HUES6 (cell line): ENCODE data around the gene KRT4.

Source experiments
- H3K27ac ChIP-seq: 2 replicates; pipeline ENCODE4 v1.7.0; 2013; ENCODE audit warnings: low read depth, mild to moderate bottlenecking, low read length, inconsistent platforms
- H3K27me3 ChIP-seq: 2 replicates; pipeline ENCODE4 v1.6.1; 2013; ENCODE audit warnings: low read length; ENCODE audit not compliant: control insufficient read depth, insufficient read depth
- H3K36me3 ChIP-seq: 2 replicates; pipeline ENCODE4 v1.6.1; 2013; ENCODE audit warnings: low read length; ENCODE audit not compliant: control insufficient read depth, insufficient read depth
- H3K4me1 ChIP-seq: 2 replicates; pipeline ENCODE4 v1.6.1; 2013; ENCODE audit warnings: low read length; ENCODE audit not compliant: control insufficient read depth, insufficient read depth
- H3K4me3 ChIP-seq: 2 replicates; pipeline ENCODE4 v1.5.1; 2013; ENCODE audit warnings: low read depth, low read length
- H3K9ac ChIP-seq: one replicate; pipeline ENCODE4 v1.6.1; 2013; ENCODE audit warnings: mild to moderate bottlenecking, low read length
- H3K9me3 ChIP-seq: 2 replicates; pipeline ENCODE4 v1.6.1; 2013; ENCODE audit warnings: low read depth, low read length; ENCODE audit not compliant: control insufficient read depth, insufficient read depth

KRT4 gene

DNA sequence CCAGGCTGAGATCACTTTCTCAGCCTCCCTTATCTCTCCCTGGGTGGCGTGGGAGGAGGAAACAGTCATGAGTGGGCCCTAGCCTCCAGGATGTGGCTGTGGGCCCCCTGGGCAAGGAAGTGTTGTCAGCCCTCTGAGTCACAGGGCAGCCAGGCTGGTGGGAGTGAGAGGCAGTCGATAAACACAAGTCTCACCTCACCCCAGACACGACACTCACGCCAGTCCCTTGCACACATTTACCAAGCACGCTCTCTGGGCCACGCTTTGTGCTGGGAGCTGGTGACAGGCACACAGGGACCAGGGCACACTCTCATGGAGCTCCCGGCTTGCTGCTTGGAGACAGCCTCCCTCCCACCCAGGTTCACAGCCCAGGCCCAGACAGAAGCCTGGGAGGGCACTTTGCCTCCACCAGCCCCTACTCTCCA is 22.1 kb upstream of the KRT4 start:
- peaks cover 3% of the 10 kb centered on the region; the same call in 1 of the 2 replicates for H3K27me3 ChIP-seq
- no peaks in the 10 kb centered on the region for H3K4me1 ChIP-seq
- H3K9me3 ChIP-seq = no peaks in the 10 kb centered on the region
- H3K27ac ChIP-seq = no peak overlapping the region
- no peaks in the 10 kb centered on the region for H3K36me3 ChIP-seq
- H3K4me3 ChIP-seq = no peak overlapping the region
- H3K9ac ChIP-seq = no peak overlapping the region

GRCh38 chr12:52835271-52836041 is 21.5 kb upstream of the KRT4 start:
- peaks cover 3% of the 10 kb centered on the region; the same call in 1 of the 2 replicates for H3K27me3 ChIP-seq
- no peak overlapping the region for H3K9ac ChIP-seq
- H3K4me3 ChIP-seq = no peak overlapping the region
- H3K9me3 ChIP-seq = no peaks in the 10 kb centered on the region
- H3K4me1 ChIP-seq = no peaks in the 10 kb centered on the region
- H3K36me3 ChIP-seq = no peaks in the 10 kb centered on the region
- H3K27ac ChIP-seq = no peak overlapping the region

GRCh38 chr12:52834727-52835001 is 20.7 kb upstream of the KRT4 start:
- Histone ChIP-seq H3K9me3 (no peaks in the 10 kb centered on the region), H3K27ac (no peak overlapping the region), H3K27me3 (peaks cover 3% of the 10 kb centered on the region; the same call in 1 of the 2 replicates), H3K4me3 (no peak overlapping the region), H3K36me3 (no peaks in the 10 kb centered on the region), H3K9ac (no peak overlapping the region), H3K4me1 (no peaks in the 10 kb centered on the region)

DNA sequence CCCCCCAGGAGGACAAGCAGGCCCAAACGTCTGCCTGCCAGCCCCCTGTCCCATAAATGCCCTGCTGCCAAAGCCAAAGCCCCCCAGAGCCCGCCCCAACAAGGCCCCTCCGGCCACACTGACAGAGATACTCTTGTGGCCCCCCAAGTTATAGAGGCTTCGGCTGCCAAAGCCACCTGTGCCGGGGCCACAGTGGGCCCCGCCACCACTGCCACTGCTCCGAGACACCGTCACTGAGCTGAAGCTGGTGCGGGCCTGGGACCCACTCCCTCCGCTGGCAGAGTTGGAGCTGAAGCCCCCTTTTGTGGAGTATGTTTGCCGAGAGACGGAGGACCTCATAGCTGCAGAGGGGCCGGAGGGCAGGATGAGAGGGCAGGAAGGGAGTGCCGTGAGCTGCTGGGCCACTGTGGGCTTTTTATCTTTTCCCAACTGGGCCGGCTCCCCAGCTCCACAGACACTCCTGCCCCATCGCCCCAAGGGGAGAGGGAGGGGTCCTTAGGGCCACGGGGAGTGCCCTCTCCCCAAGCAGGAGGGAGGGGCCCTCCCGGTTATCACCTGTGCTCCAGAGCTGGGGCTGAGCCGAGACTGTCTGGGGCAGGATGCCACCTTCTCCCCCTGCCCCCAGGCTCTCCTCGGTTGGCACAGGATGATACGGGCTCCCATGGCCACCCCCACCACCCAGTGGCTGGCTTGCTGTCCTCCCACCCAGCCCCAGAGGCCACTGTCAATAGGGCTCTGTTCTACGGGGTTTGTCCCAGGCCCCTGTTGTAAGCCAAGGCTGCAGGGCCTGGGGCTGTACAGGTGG is 20.2 kb upstream of the KRT4 start, which contains the start of gene KRT79:
Gene KRT79 (minus strand): TSS at position 390 of the 805 bp plus-strand sequence. CDS start 51 bp downstream, at position 339.
- Histone ChIP-seq H3K4me1 (no peaks in the 10 kb centered on the region), H3K36me3 (no peaks in the 10 kb centered on the region), H3K4me3 (no peak within 1 kb of the TSS), H3K27me3 (peaks cover 3% of the 10 kb centered on the region; the same call in 1 of the 2 replicates), H3K27ac (no peak within 1 kb of the TSS), H3K9me3 (no peaks in the 10 kb centered on the region), H3K9ac (no peak within 1 kb of the TSS)

- Histone ChIP-seq H3K27me3 (peaks cover 2% of the 10 kb centered on the region; the same call in 1 of the 2 replicates), H3K27ac (no peak overlapping the region), H3K4me3 (no peak overlapping the region), H3K4me1 (no peaks in the 10 kb centered on the region), H3K9me3 (no peaks in the 10 kb centered on the region), H3K9ac (no peak overlapping the region), H3K36me3 (no peaks in the 10 kb centered on the region)
These were observed 19.3 kb upstream of the KRT4 start for GRCh38 chr12:52832985-52833905.

DNA sequence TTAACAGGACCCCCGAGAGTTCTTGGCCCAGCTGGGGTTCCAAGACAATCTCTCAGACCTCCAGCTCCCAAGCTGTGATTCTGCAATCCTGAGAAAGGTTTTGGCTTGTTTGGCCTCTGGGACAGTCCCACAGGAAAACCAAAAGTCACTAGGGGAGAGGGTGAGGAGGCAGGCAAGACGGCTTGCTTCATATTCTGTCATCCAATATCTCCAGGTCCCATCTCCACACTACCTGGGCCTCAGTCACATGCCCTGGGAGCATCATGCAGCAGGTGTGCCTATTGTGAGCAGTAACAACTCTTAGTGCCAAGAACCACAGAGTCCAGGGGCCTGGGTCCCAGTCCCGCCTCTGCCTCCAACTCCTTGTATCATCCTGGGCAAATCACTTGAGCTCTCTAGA is 18.5 kb upstream of the KRT4 start:
- Histone ChIP-seq H3K4me1 (peaks cover 2% of the 10 kb centered on the region; the same call in 1 of the 2 replicates), H3K27me3 (no peaks in the 10 kb centered on the region), H3K27ac (no peak overlapping the region), H3K9me3 (no peaks in the 10 kb centered on the region), H3K36me3 (no peaks in the 10 kb centered on the region), H3K9ac (no peak overlapping the region), H3K4me3 (no peak overlapping the region)

DNA sequence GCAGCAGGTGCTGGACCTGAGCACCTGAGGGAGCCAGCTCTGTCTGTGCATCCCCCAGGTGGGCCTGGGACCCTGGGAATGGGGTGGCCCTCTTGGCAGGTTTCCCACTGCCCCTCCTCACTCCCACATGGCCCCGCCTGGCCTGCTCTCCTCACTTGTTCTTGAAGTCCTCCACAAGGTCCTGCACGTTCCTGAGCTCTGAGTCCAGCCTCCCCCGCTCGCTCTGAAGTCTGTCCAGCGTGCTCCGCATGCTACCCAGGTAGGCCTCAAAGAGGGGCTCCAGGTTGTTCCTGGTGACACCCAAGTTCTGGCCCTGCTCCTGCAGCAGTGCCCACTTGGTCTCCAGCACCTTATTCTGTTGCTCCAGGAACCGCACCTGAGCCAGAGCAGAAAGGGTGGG is 17.3 kb upstream of the KRT4 start:
- H3K4me3 ChIP-seq = no peak overlapping the region
- H3K27ac ChIP-seq = no peak overlapping the region
- H3K4me1 ChIP-seq = peaks cover 7% of the 10 kb centered on the region; the same call in 1 of the 2 replicates
- no peak overlapping the region for H3K9ac ChIP-seq
- H3K36me3 ChIP-seq = no peaks in the 10 kb centered on the region
- no peaks in the 10 kb centered on the region for H3K27me3 ChIP-seq
- no peaks in the 10 kb centered on the region for H3K9me3 ChIP-seq

DNA sequence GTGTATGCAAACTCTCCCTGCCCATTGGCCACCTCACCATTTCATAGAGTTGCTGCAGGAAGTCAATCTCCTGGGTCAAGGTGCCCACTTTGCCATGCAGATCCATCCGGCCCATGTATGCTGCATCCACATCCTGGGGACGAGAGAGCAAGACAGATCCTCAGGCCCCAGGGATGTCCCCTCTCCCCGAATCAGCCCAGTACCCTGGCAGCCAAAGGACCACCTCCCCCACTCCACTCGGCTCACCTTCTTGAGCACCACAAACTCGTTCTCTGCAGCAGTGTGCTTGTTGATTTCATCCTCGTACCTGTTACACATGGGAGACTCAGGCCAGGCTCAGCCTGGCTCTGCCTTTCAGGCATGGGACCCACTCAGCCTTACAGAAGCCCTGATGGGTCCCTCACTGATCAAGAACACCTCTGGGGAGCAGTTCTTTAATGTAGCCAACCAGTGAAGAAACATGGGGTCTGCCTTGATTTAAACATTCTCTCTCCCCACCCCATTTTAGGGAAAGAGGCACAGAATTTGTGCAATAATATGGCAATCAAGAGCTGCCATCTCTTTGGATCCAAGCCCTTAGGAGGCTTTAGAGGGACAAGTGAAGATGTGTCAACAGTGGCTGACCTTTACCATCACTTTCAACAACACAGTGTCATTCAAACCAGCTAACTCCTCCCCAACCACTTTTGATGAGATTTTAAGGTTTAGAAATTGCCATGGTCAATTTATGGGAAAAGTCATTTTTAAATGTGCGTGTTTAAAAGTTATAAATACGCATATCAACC is 16.3 kb upstream of the KRT4 start:
- no peak overlapping the region for H3K9ac ChIP-seq
- no peak overlapping the region for H3K27ac ChIP-seq
- H3K9me3 ChIP-seq = no peaks in the 10 kb centered on the region
- H3K27me3 ChIP-seq = no peaks in the 10 kb centered on the region
- no peak overlapping the region for H3K4me3 ChIP-seq
- H3K4me1 ChIP-seq = peaks cover 7% of the 10 kb centered on the region; the same call in 1 of the 2 replicates
- no peaks in the 10 kb centered on the region for H3K36me3 ChIP-seq

DNA sequence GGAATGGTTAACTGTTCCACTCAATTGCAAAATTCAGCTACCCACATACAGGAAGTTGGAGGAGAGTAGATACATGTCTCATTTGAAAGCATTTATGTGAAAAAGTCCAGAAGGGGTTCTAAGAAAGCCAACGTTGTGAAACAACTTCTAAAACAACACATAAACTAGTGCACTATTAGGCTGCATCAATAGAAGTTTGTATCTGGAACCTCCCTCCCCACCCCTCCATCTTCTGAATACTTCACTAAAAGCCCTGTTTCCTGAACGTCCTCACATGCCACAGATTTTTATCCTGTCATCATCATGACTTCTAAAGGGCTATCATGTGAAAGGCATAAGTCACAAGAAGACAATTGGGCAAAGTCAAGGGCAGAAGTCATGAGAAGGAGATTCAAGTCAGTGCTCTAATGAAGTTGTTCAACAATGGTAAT is 14.7 kb upstream of the KRT4 start:
- Histone ChIP-seq H3K9me3 (no peaks in the 10 kb centered on the region), H3K27ac (no peak overlapping the region), H3K4me3 (no peak overlapping the region), H3K36me3 (no peaks in the 10 kb centered on the region), H3K9ac (no peak overlapping the region), H3K4me1 (peaks cover 7% of the 10 kb centered on the region; the same call in 1 of the 2 replicates), H3K27me3 (no peaks in the 10 kb centered on the region)

DNA sequence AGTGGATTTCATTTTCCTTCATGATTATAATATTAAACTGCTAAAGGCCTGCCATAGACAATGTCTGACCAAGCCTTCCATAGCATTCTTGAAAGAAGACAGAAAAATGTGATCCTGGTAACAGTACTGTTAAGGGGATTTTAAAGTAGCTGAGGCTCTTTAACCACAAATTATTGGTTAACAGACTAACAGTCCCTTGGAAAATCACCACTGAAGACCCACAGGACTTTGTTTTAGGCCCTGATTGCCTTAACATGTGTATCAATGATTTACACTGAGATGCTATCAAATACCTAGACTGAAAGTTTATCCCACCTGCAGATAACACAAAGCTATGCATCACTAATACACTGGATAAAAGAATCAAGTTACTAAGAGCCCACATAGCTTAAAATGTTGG is 14.2 kb upstream of the KRT4 start:
- Histone ChIP-seq H3K27me3 (no peaks in the 10 kb centered on the region), H3K9ac (no peak overlapping the region)

More for the DNA sequence above, 14.2 kb upstream of the KRT4 start:
- peaks cover 7% of the 10 kb centered on the region; the same call in 1 of the 2 replicates for H3K4me1 ChIP-seq
- no peak overlapping the region for H3K27ac ChIP-seq
- H3K36me3 ChIP-seq = no peaks in the 10 kb centered on the region
- no peaks in the 10 kb centered on the region for H3K9me3 ChIP-seq
- no peak overlapping the region for H3K4me3 ChIP-seq
